Esophagus squamous epithelium (tissue), 4 donors: ENCODE results near the gene UBB.

Source experiments
- POLR2A ChIP-seq, 4 donors: fragments of 450-650 bp; IDR thresholded peaks; one replicate each; pipeline ENCODE4 v1.6.1; 2017; ENCODE audit warnings: antibody characterized with exemption in 4 of 4, mild to moderate bottlenecking in 4 of 4, moderate library complexity in 3 of 4
- TF ChIP-seq, protein P1 (sequence below), 6 experiments: fragments of 450-650 bp in 4 of 6; fragments of 200-600 bp in 2 of 6; sonication (generic) in 2 of 6; IDR thresholded peaks; one replicate each; pipeline ENCODE4 v1.5.1; 2016 to 2019; ENCODE audit warnings: antibody characterized with exemption in 6 of 6, mild to moderate bottlenecking in 4 of 6, moderate library complexity in 4 of 6

DNA sequence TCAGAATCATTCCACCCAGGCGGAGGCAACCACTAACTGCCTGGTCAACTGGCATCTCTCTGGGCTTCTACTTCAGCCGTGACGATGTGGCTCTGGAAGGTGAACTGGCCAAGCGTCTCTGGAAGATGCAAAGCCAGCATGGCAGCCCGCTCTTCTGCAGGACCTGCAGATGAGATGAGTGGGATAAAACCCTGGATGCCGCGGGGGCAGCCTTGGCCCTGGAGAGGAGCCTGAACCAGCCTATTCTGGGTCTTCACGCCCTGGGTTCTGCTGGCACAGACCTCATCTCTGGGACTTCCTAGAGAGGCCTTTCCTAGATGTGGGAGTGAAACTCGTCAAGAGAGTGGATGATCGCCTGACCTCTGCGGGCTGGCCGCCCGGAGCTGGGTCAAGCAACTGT is 10.6 kb downstream of the UBB start:
- no peak for TF ChIP-seq POLR2A (IDR thresholded peaks at IDR 0.05)
- TF ChIP-seq, protein P1, sequence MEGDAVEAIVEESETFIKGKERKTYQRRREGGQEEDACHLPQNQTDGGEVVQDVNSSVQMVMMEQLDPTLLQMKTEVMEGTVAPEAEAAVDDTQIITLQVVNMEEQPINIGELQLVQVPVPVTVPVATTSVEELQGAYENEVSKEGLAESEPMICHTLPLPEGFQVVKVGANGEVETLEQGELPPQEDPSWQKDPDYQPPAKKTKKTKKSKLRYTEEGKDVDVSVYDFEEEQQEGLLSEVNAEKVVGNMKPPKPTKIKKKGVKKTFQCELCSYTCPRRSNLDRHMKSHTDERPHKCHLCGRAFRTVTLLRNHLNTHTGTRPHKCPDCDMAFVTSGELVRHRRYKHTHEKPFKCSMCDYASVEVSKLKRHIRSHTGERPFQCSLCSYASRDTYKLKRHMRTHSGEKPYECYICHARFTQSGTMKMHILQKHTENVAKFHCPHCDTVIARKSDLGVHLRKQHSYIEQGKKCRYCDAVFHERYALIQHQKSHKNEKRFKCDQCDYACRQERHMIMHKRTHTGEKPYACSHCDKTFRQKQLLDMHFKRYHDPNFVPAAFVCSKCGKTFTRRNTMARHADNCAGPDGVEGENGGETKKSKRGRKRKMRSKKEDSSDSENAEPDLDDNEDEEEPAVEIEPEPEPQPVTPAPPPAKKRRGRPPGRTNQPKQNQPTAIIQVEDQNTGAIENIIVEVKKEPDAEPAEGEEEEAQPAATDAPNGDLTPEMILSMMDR (IDR thresholded peaks at IDR 0.05), result no peak
